Lower leg skin (tissue), 3 donors: ENCODE data around the gene GIMAP6.

Experiments used
- CTCF ChIP-seq, 3 donors: fragments of 450-650 bp; IDR thresholded peaks; one replicate each; pipeline ENCODE4 v1.5.1; 2016; ENCODE audit warnings: antibody characterized with exemption in 3 of 3, mild to moderate bottlenecking in 3 of 3, moderate library complexity in 2 of 3
- POLR2A ChIP-seq, 2 donors: fragments of 450-650 bp; IDR thresholded peaks; one replicate each; pipeline ENCODE4 v1.6.1; 2016 to 2017; ENCODE audit warnings: antibody characterized with exemption in 2 of 2, mild to moderate bottlenecking in 1 of 2, moderate library complexity in 1 of 2

- no peak for TF ChIP-seq CTCF (IDR thresholded peaks at IDR 0.05)
- TF ChIP-seq POLR2A (IDR thresholded peaks at IDR 0.05): no peak
Measured at GRCh38 chr7:150621376-150621775, 10.8 kb downstream of the GIMAP6 start.
